Left forelimb (tissue), 1 donor: ENCODE measurements around the gene MTRF1L.
"Not testable (repeated sequence)": the region's sequence is repeated elsewhere in the genome, so short reads cannot be mapped to it uniquely, and the experiment has no call there.

Experiments
- DNase-seq: peaks from one replicate; pipeline ENCODE4 v3.0.0-alpha.2; 2018; ENCODE audit warnings: low spot score

Gene MTRF1L

GRCh38 chr6:153003366-153003690 lies 819 bp upstream of the MTRF1L start:
- DNase-seq, result no peak

DNA sequence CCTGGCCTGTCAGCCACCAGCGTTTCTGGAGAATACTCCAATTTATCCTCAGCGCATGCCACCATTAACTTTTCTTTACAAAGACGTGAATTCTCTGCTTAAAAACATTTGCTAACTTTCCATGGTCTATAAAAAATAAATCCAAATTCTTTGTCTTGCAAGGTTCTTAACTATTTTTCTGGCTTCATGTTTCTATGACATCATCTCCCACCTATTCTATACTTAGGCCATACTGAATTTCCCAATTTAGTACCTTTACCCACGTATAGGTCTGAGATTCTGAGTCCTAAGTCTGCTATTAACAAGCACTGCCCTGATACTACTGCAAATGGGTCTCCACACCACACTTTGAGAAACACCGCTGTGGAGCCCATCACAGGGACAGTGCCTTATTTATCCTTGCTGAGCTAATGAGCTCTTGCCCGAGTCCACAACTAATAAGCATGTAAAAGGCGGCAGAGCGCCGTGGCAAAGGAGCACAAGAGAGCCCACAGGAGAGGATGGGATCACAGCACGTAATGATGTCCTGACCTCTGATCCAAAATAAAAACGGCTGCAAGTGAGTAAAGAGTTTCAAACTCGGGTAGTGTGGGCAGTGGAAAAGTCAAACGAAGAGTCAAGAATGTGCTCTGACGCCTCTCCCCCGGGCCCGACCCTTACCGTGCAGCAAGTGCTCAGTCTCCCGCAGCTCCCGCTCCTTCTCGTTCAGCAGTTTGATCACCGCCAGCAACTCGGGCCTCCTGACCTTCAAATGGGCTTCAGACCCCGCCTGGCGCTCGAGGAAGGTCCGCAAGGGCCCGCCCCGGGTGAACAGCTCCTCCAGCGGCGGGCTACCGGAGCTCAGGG lies 519 bp downstream of the MTRF1L start:
- no peak for DNase-seq

GRCh38 chr6:153000790-153001189 lies 1.7 kb downstream of the MTRF1L start:
- not testable (repeated sequence) for DNase-seq

GRCh38 chr6:153000243-153000642 lies 2.3 kb downstream of the MTRF1L start:
- no peak for DNase-seq

GRCh38 chr6:152999538-152999937 lies 3.0 kb downstream of the MTRF1L start:
- DNase-seq, result not testable (repeated sequence)

DNA sequence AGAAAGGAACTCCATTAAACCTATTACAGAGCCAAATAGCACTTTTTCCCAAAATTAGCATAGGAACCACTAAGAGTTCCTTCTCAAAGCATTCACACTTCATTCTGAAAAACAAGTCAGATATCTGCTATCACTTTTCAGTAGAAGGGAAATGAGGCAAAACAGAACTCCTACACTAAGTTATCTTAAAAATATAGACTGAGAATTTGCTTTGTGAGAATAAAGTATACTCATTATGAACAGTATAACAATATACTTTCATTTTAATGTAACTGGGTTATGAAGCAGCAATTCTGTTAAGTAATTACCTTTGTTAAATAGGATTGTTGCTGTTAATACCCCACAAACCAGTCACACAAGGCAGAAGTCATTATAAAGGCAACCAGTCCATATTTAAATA lies 8.7 kb downstream of the MTRF1L start:
- no peak for DNase-seq

GRCh38 chr6:152993431-152993830 lies 9.1 kb downstream of the MTRF1L start:
- DNase-seq, result no peak

DNA sequence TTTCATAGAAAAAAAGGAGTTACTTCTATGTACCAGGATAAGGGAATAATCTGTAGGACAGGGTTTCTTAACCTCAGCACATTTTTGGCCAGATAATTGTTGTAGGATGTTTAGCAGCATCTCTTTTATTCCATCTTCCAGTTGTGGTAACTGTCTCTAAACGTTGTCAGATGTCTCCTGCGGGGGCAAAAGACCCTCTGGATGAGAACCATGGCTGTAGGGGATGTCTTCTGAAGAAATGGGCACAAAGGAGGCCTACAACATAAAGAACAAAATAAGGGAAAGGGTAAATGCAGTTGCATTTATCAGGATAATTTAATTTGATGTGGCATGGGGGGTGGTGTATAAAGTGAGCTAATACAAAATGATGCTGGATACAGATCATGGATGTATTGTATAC lies 15.5 kb downstream of the MTRF1L start:
- no peak for DNase-seq

DNA sequence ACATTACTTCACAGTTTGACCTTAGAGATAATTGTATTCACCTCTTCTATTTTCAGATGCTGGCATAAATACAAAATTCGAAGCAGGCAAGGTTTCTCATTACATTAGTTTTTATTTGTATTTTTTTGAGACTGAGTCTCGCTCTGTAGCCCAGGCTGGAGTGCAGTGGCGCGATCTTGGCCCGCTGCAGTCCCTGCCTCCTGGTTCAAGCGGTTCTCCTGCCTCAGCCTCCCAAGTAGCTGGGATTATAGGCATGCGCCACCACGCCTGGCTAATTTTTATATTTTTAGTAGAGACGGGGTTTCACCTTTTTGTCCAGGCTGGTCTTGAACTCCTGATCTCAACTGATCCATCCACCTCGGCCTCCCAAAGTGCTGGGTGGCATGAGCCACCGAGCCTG lies 17.2 kb downstream of the MTRF1L start:
- DNase-seq, result not testable (repeated sequence)

GRCh38 chr6:152984513-152984872 lies 18.0 kb downstream of the MTRF1L start:
- DNase-seq, result no peak

DNA sequence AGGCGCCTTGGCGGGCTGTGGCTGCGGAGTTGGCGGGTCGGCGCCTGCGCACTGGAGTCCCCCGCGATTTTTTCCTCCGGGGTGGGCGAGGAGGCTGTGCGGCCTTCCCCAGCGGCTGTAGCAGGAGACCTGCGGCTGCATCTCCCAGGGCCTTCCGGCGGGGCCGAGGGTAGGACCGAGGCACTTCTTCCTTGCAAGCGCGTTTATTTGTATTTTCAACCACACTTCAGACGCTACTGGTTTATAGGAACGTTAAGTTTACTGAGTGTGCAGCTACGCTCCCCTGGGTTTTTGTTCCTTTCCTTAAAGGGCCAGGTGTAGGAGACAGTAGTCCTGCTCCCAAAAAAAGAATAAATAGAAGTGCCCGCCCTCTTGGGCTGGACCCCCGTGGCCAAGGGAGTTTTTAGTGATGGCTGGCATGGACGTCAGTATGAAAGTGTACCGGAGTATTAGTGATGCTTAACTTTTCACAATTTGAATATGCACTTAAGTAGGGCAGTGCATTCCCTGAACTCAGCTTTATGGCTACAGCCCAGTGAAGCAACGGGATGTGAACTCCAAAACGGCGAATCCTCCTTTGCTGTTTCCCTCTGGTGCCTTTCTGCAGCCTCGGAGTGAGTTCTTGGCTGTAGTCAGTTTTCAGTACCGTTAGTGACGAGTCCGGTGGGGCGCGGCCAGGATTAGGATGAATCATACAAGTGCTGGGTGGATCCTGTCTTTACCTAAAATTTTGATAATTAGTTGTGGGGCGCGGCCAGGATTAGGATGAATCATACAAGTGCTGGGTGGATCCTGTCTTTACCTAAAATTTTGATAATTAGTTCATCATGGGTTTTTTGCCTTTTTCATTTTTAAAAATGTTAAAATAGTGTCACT lies 18.6 kb downstream of the MTRF1L start:
- DNase-seq, result peak; percentile 83

DNA sequence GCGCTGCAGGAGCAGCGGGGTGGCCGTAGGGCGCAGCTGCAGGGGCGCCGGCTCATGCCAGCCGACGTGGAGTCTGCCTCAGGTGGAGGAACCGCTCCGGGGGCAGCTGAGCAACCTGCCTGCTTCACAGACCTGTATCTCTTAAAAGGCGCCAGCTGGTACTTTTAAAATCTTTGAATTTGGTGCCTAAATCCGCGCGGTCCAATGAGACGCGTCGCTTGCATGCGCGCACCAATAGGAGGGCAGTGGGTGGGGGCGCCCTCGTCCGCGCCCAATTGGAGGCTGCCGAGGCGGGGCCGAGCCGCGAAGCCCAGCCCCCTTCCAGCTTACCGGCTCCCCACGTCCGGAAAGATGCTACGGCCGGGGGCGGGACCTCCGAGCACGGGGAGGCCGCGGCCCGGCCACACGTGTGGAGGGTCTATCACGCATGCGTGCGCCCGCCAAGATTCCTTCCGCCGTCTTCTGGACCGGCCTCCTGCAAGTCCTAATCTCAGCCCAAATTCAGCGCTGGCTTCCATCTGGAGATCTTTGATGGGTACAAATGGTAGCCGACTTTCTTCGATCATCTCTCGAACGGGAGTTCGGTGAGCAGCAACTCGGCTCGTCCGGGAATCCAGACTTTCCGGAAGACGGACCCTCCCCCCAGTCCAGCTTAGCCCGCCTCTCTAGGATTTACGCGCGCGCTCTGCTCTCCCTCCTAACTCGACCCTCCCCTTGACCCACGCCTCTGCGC lies 19.4 kb downstream of the MTRF1L start, which contains the start of gene FBXO5:
Gene FBXO5, minus strand, starts transcription at position 138 of the 733 bp plus-strand sequence. Its CDS starts 82 bp downstream, at position 56.
- DNase-seq, result peak; percentile 98

- DNase-seq, result no peak
Measured at GRCh38 chr6:152981989-152982903, 20.3 kb downstream of the MTRF1L start.

GRCh38 chr6:152981219-152981618 lies 21.3 kb downstream of the MTRF1L start:
- DNase-seq, result no peak

- no peak for DNase-seq
Measured at GRCh38 chr6:152980656-152981055, 21.9 kb downstream of the MTRF1L start.

- DNase-seq, result no peak
Measured at GRCh38 chr6:152979116-152979515, 23.4 kb downstream of the MTRF1L start.

GRCh38 chr6:152978058-152978457 lies 24.5 kb downstream of the MTRF1L start:
- no peak for DNase-seq

DNA sequence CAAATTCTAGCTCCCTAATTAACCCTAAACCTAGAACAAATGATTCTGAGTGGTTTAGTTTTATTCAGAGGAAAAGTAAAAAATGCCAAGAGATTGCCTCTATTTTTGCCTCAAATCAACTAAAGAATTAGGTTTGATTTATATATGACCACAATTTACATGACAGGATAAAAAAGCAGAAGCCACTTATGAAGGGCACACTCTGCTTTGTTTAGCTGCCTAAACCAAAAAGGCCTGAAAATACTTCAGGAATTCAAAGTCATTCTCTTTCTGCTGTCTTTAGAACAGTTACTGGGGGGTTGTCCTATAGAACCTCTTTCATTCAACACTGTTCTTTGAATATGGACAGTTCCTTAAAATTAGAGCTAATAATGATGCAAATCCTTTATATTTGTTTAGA lies 25.0 kb downstream of the MTRF1L start:
- DNase-seq, result no peak

DNA sequence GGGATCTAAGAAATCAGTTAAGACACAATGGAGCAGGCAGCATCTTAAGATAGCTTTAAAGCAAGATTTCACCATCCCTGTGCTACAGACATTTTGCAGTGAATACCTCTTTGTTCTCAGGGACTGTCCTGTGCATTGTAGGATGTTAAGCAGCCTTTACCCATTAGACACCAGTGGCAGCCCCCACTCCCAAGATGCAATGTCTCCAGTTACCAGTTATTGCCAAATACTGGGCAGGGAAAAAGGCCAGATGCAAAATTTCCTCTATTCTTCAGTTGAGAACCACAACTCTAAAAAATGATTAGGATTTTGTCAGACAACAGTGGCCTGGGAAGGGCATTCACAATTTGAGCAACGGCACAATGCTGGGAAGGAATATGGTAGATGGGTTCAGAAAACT lies 25.8 kb downstream of the MTRF1L start:
- DNase-seq, result no peak

DNA sequence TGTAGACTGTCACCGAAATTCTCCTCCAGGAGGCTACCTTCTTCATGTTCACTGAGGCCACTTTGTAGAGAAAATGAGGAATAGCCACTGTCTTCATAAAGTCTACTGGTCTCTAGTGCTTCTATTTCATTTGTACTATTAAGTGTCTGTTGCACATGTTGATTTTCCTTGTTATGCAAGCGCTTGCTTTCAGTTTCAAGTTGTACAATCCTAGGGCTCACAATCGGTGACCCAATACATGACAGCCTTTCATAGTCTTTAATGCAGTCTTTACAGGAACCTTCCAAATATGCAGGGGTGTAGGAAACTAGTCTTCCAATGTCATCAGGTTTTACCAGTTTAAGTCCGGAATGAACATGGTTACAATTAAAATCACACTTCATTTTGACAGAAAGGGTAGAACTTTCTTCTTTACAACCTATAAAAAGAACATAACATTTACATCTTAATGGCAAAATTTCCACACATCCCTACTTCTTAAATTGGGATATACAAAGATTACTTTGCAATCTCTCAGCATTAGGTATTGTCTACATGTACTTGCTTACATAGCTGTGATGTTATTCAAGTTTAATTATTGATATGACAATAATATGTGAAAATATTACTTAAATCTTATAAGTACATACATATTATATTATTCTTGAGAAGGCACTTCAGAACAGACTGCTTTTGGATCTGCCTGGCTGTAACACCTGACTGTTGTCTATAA lies 27.1 kb downstream of the MTRF1L start:
- no peak for DNase-seq

- no peak for DNase-seq
Measured at GRCh38 chr6:152973916-152974315, 28.6 kb downstream of the MTRF1L start.
